GM19328 (cell line): ENCODE data around the gene TBC1D20.
"Not testable (repeated sequence)": the region's sequence is repeated elsewhere in the genome, so short reads cannot be mapped to it uniquely, and the experiment has no call there.

Experiments
- ATAC-seq: cut with Tn5 transposase; IDR thresholded peaks from one replicate; pipeline ENCODE4 v1.9.1; 2021; ENCODE audit warnings: mild to moderate bottlenecking, moderate library complexity; ENCODE audit not compliant: unreplicated experiment

The TBC1D20 gene, protein sequence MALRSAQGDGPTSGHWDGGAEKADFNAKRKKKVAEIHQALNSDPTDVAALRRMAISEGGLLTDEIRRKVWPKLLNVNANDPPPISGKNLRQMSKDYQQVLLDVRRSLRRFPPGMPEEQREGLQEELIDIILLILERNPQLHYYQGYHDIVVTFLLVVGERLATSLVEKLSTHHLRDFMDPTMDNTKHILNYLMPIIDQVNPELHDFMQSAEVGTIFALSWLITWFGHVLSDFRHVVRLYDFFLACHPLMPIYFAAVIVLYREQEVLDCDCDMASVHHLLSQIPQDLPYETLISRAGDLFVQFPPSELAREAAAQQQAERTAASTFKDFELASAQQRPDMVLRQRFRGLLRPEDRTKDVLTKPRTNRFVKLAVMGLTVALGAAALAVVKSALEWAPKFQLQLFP

DNA sequence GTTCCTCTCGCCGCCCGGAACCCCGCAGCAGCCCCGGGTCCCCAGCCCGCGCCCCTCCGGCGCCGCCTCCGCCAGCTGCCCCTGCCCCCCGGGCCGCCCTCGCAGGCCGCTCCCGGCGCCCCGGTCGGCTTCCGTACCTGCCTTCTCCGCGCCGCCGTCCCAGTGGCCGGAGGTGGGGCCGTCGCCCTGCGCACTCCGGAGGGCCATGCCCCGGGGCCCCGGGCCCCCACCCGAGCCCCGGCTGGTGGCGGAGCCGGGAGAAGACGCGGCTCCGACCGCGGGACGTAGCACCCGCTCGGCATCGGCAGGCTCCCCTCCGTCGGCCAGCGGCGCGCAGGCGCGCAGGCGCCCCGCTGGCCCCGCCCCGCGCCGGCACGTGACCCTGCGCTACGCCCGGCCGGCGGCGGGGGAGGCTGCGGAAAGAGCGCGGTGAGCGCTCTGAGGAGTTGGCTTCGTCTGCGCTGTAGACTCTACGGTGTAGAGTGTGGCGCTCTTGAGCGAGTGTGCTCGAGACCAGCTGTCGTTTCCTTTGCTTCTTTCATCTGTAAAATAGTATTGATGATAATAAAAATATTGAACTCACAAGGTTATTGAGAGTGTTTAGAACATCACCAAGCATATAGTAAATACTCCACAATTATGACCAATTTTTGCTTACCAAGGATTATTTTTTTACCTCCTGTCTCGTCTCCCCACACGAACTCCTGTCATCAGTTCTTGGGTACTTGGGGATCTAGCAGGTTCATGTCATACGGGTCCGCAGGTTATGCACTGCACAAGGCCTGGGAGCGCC, at the start of gene TBC1D20:
Gene TBC1D20 (minus strand): TSS at position 335 of the 793 bp plus-strand sequence. CDS start 128 bp downstream, at position 207.
- ATAC-seq = peak; percentile 87

- ATAC-seq = not testable (repeated sequence)
These were observed 48.2 kb upstream of the TBC1D20 start for GRCh38 chr20:510328-511057.

GRCh38 chr20:508364-508787, 46.0 kb upstream of the TBC1D20 start:
- not testable (repeated sequence) for ATAC-seq

DNA sequence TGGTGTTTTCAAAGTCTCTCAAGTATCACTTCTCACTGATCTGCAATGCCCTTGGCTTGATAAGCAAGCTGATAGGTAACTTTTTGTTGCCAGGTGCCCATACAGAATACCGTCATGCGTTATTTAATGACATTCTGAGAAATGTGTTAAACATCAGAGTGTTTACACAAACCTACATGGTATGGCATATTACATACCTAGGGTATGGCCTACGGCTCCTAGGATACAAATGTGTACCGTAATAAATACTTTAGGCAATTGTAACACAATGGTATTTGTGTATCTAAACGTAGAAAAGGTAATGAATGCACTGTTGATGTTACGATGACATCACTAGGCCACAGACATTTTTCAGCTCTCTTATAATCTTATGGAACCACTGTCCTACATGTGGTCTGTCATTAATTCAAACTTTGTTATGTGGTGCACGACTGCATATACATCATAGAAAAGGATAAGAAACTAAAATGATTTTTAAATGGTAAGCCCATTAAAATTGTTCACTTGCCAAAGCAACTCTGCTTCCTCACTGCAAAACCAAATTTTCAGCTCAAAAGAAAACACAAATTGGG, 45.5 kb upstream of the TBC1D20 start:
- no peak for ATAC-seq

DNA sequence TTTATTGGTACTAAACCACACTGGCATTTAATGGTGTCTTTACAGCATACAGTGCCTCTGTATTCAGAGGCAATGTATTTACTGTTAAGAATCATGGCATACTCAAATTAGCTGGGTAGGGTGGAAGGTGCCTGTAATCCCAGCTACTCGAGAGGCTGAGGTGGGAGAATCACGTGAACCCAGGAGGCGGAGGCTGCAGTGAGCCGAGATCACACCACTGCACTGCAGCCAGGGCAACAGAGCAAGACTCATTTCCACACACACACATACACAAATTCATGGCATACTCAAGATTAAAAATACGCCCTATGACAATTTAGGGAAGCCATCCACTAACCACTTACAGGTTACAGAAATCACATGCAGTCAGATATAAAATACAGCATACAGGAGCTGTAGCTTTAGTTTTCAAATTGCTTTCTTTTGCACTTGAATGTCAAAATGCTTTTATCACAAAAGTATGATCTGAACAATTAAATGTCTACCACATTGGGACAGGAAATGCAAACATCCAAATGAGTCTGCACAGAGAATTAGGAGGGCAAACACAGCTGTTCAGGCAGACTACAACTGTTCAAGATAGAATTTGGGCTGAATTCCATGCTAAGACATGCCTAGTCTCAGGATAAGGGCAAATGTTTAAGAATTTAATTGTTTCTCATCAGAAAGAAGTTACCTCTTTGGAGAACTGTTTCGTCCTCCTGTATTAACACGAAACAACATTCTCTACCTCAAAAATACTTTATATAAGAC, 44.8 kb upstream of the TBC1D20 start:
- no peak for ATAC-seq

DNA sequence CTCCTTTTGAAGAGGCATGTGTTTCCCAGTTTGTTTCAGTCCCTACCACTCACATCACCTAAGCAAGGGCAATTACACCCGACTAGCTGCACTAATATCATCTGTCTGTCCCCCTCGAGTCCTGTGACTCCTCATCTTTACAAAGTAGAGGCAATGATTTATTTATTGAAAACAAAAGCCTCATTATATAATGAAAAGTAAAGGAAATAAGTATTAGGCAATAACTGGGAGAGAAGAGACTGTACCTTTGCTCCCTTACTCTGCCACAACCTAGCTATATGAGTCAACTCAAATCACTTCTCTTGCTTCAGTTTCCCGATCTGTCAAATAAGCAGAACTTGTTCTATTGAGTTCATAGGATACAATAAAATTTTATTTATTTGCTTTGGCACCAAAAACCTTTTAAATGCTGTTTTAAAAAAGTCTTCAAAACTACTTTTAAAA, 42.3 kb upstream of the TBC1D20 start:
- no peak for ATAC-seq

GRCh38 chr20:503048-503737, 40.9 kb upstream of the TBC1D20 start:
- no peak for ATAC-seq

- ATAC-seq = no peak
These were observed 35.6 kb upstream of the TBC1D20 start for GRCh38 chr20:497979-498378.

GRCh38 chr20:496126-496696, 33.9 kb upstream of the TBC1D20 start:
- no peak for ATAC-seq

GRCh38 chr20:492159-492558, 29.8 kb upstream of the TBC1D20 start:
- ATAC-seq = no peak

GRCh38 chr20:487655-488054, 25.3 kb upstream of the TBC1D20 start:
- no peak for ATAC-seq

GRCh38 chr20:483815-484644, 21.7 kb upstream of the TBC1D20 start:
- no peak for ATAC-seq

GRCh38 chr20:481167-481566, 18.8 kb upstream of the TBC1D20 start:
- no peak for ATAC-seq

DNA sequence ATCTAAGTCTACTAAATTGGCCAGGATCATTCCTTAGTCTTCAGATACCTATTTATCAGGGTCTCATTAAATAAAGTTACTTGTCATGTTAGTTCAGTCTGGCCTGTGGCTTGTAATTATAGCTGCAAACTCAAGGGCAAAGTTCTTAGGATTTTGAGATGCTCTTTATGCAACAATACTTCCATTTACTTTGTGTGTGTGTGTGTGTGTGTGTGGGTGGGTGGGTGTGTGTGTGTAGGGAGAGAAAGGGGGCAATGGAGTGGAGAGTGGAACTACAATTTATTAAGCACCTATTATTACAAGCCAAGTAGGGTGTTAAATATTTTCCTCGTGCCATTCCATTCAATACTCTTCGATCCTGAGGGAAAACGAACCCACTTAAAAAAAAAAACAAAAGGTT, 17.7 kb upstream of the TBC1D20 start:
- no peak for ATAC-seq

DNA sequence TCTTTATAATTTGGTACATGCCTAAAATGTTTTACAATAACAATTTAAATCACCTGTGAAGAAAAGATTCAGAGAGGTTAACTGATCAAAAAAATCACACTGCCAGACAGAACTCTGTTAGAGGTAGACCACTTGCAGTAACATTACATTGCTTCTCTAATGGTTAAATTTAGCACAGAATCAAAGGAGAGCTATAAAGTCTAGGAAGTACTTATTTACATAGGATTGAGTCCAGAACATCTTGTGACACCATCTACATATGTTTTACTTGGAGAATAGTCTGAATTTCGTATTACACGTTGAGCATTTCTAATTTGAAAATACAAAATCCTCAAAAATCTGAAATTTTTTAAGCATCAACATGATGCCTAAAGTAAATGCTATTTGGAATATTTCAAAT, 17.2 kb upstream of the TBC1D20 start:
- ATAC-seq = no peak

GRCh38 chr20:478949-479429, 16.7 kb upstream of the TBC1D20 start:
- no peak for ATAC-seq

DNA sequence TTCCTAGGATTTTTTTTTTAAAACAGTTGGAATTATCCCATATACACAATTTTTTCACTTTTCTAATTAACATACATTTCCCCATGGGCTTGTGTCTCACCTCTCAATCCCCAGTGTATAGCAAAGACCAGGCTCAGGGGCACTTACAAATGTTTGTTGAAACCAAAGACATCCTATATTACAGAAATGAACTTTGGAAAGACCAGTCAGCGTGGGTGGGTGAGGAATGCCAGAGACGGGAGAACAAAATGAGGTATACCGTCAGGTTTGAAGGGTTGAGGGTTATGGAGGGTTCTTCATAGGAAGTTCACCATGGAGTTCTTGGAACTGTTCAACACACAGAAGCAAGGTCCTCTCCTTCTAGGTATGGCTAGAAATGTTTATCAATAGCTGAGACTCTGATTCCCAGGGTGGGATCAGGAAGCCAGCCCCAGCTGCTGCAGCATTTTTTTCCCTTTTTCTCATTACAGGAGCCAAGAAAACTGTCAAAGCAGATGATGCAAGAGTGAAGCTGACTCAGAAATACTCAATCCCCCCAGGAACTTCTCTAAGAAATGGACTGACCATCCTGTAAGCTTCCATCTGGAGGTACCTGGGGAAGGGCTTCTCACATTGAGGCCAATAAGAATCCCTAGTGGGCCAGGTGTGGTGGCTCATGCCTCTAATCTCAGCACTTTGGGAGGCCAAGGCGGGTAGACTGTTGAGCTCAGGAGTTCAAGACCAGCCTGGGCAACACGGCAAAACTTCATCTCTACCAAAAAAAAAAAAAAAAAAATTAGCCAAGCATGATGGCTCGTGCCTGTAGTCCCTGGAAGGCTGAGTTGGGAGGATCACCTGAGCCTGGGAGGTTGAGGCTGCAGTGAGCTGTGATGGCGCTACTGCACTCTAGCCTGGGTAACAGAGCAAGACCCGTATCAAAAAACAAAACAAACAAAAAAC, 15.9 kb upstream of the TBC1D20 start:
- ATAC-seq = no peak
